Fibroblast of lung (primary cell): ENCODE measurements around the gene MRPS26. TPM values are rescaled to one million over a fixed set of nuclear protein-coding genes. Genes with fewer than 3 reads are reported as not detected.
"Not testable (repeated sequence)": the region's sequence is repeated elsewhere in the genome, so short reads cannot be mapped to it uniquely, and the experiment has no call there.

Experiments
- DNase-seq, 2 donors: peaks; one replicate each; pipeline versions ENCODE4 v3.0.0 to v3.0.0-alpha.2; 2010; ENCODE audit warnings: low read depth in 2 of 2
- H2AFZ ChIP-seq: 2 replicates; pipeline ENCODE4 v1.5.1; 2012; ENCODE audit warnings: low read length, control low read depth, inconsistent platforms
- H3K27ac ChIP-seq: 2 replicates; pipeline ENCODE4 v1.5.1; 2011; ENCODE audit warnings: low read length, control low read depth; ENCODE audit not compliant: insufficient read depth
- H3K27me3 ChIP-seq: 2 replicates; pipeline ENCODE4 v1.5.1; 2011; ENCODE audit warnings: mild to moderate bottlenecking, low read length; ENCODE audit not compliant: control insufficient read depth, insufficient read depth
- H3K36me3 ChIP-seq: 2 replicates; pipeline ENCODE4 v1.5.1; 2011; ENCODE audit warnings: low read length; ENCODE audit not compliant: control insufficient read depth, insufficient read depth
- H3K4me1 ChIP-seq: 2 replicates; pipeline ENCODE4 v1.5.1; 2011; ENCODE audit warnings: low read length; ENCODE audit not compliant: control insufficient read depth, insufficient read depth; ENCODE audit errors: extremely low read depth
- H3K4me2 ChIP-seq: 2 replicates; pipeline ENCODE4 v1.5.1; 2011; ENCODE audit warnings: low read length, control low read depth; ENCODE audit not compliant: insufficient read depth; ENCODE audit errors: extremely low read depth
- H3K4me3 ChIP-seq, 4 experiments: fragments of 200-600 bp in 1 of 4; sonication (generic) in 1 of 4; replicated peaks in 1 of 4; 2 replicates each; pipeline ENCODE4 v1.5.1; 2011 to 2016; ENCODE audit warnings: low read length in 4 of 4, low read depth in 3 of 4, mild to moderate bottlenecking in 3 of 4, control low read depth in 2 of 4, inconsistent platforms in 1 of 4, mixed read lengths in 1 of 4; ENCODE audit not compliant: insufficient read depth in 1 of 4; ENCODE audit errors: control extremely low read depth in 1 of 4
- H3K79me2 ChIP-seq: 2 replicates; pipeline ENCODE4 v1.5.1; 2012; ENCODE audit warnings: mild to moderate bottlenecking, low read length, inconsistent platforms; ENCODE audit not compliant: control insufficient read depth, insufficient read depth
- H3K9ac ChIP-seq: 2 replicates; pipeline ENCODE4 v1.5.1; 2011; ENCODE audit warnings: mild to moderate bottlenecking, low read length, control low read depth; ENCODE audit not compliant: insufficient read depth
- H3K9me3 ChIP-seq: 2 replicates; pipeline ENCODE4 v1.5.1; 2012; ENCODE audit warnings: low read depth, low read length; ENCODE audit not compliant: control insufficient read depth, insufficient read depth
- H4K20me1 ChIP-seq: 2 replicates; pipeline ENCODE4 v1.5.1; 2011; ENCODE audit warnings: low read length; ENCODE audit not compliant: control insufficient read depth, insufficient read depth; ENCODE audit errors: extremely low read depth
- EZH2 ChIP-seq: IDR thresholded peaks from 2 replicates; pipeline ENCODE4 v1.5.1; 2012; ENCODE audit warnings: low read length, control low read depth, mild to moderate bottlenecking; ENCODE audit errors: missing control alignments
- polyA plus RNA-seq, 2 donors: library from polyadenylated mRNA; depleted of rRNA in 1 of 2; stranded (reverse) in 1 of 2; unstranded in 1 of 2; fragments of >200 nt; gene quantifications; 2 replicates each; pipeline ENCODE4 v1.2.1, GENCODE V29; 2011 to 2012; ENCODE audit warnings: missing spikeins in 1 of 2
- total RNA-seq: library from RNA; depleted of rRNA; stranded (reverse); fragments of >200 nt; gene quantifications from 2 replicates; pipeline ENCODE4 v1.2.1, GENCODE V29; 2014
- TF ChIP-seq, protein P1 (sequence below), 2 donors: IDR thresholded peaks in 1 of 2; conservative IDR thresholded peaks in 1 of 2; 1 replicate in 1 of 2; 2 replicates in 1 of 2; pipeline ENCODE4 v1.5.1; 2011 to 2012; ENCODE audit warnings: low read length in 2 of 2, control low read depth in 1 of 2, inconsistent platforms in 1 of 2, low read depth in 1 of 2, mild to moderate bottlenecking in 1 of 2

The MRPS26 gene
- total and polyA plus RNA-seq, 2 donors (not counting 1 experiment from before 2014, with no cell fraction given) = 16.1 to 37.0 TPM

DNA sequence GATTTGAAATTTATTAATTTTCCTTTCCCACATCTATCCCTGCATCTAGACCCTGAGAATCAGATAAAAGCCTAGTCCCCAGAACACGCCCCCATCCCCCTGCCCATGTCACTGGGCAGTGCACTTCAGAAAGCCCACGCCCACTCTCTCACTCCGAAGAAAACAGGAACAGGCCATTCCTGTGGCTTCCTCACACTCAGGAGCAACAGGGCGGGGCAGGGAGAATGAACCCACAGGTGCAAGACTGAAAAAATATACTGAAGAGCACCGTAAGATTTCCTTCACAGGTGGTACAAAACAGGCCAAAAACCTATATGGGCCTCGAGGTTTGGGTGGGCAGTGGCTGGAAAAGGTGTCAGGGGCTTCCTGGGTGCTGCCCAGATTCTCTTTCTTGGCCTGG lies 29.0 kb downstream of the MRPS26 start:
- DNase-seq = no peak
- Histone ChIP-seq H2AFZ (no peak overlapping the region), H4K20me1 (no peaks in the 10 kb centered on the region), H3K4me1 (no peaks in the 10 kb centered on the region), H3K9me3 (no peaks in the 10 kb centered on the region), H3K27ac (no peak overlapping the region), H3K27me3 (peaks cover 13% of the 10 kb centered on the region), H3K4me2 (no peak overlapping the region), H3K79me2 (no peaks in the 10 kb centered on the region), H3K36me3 (no peaks in the 10 kb centered on the region), H3K9ac (no peak overlapping the region), H3K4me3 (no peak overlapping the region)
- TF ChIP-seq, protein P1, sequence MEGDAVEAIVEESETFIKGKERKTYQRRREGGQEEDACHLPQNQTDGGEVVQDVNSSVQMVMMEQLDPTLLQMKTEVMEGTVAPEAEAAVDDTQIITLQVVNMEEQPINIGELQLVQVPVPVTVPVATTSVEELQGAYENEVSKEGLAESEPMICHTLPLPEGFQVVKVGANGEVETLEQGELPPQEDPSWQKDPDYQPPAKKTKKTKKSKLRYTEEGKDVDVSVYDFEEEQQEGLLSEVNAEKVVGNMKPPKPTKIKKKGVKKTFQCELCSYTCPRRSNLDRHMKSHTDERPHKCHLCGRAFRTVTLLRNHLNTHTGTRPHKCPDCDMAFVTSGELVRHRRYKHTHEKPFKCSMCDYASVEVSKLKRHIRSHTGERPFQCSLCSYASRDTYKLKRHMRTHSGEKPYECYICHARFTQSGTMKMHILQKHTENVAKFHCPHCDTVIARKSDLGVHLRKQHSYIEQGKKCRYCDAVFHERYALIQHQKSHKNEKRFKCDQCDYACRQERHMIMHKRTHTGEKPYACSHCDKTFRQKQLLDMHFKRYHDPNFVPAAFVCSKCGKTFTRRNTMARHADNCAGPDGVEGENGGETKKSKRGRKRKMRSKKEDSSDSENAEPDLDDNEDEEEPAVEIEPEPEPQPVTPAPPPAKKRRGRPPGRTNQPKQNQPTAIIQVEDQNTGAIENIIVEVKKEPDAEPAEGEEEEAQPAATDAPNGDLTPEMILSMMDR (conservative IDR thresholded peaks at IDR 0.05 in 1 of 2, IDR thresholded peaks at IDR 0.05 in 1 of 2; ENCODE audit: low read depth in 1 of 2, low read length in 2 of 2) = no peak
- no peak for TF ChIP-seq EZH2

DNA sequence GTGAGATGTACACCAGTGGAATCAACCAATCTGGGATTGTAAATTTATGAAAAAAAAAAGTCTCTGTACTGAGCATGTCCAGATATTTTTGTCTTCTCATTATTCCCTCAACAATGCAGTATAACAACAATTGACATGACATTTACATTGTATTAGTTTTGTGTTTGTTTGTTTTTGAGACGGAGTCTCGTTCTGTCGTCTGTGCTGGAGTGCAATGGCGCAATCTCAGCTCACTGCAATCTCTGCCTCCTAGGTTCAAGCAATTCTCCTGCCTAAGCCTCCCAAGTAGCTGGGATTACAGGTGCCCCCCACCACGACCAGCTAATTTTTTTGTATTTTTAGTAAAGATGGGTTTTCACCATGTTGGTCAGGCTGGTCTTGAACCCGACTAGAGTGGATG lies 29.5 kb downstream of the MRPS26 start:
- DNase-seq, H3K9me3 ChIP-seq, H3K27ac ChIP-seq, H3K79me2 ChIP-seq, H4K20me1 ChIP-seq, H3K9ac ChIP-seq, H3K4me2 ChIP-seq, H2AFZ ChIP-seq, H3K4me3 ChIP-seq, H3K36me3 ChIP-seq, H3K4me1 ChIP-seq: not testable (repeated sequence)
- peaks cover 13% of the 10 kb centered on the region for H3K27me3 ChIP-seq

DNA sequence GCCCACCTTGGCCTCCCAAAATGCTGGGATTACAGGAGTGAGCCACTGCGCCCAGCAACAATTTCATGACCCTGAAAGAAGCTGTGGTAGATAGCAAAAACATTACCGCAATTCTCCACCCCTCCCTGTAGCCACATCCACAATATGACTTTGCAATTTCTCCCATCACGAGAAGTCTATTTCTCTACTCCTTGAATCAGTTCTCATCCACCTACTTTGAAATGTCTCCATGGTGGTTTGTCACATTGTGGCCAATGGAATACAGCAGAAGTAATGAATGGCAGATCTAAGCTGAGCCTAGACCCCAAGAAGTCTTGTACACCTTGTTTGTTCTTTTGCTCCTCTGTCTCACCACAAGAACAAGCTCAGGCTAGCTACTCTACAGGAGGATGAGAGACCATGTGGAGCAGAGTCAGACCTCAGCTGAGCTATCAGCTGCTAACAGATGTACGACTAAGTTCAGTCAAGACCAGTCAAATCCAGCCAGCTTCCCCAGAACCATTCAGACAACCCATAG lies 31.8 kb downstream of the MRPS26 start:
- Histone ChIP-seq H3K27ac (no peak overlapping the region), H4K20me1 (no peaks in the 10 kb centered on the region), H3K79me2 (no peaks in the 10 kb centered on the region), H3K36me3 (no peaks in the 10 kb centered on the region), H2AFZ (no peak overlapping the region), H3K9me3 (no peaks in the 10 kb centered on the region), H3K4me2 (no peak overlapping the region), H3K27me3 (peaks cover 25% of the 10 kb centered on the region), H3K4me1 (peaks cover 7% of the 10 kb centered on the region), H3K4me3 (no peak overlapping the region), H3K9ac (no peak overlapping the region)
- no peak for DNase-seq
- TF ChIP-seq, protein P1 (conservative IDR thresholded peaks at IDR 0.05 in 1 of 2, IDR thresholded peaks at IDR 0.05 in 1 of 2; ENCODE audit: low read depth in 1 of 2, low read length in 2 of 2) = no peak
- no peak for TF ChIP-seq EZH2
